OCI-LY7 (cell line): ENCODE measurements around the gene OR52H1. TPM values are rescaled to one million over a fixed set of nuclear protein-coding genes. Genes with fewer than 3 reads are reported as not detected.

Experiments used
- Bru-seq: library from RNA; stranded (reverse); fragments of 400-500 nt; gene quantifications from one replicate; lab custom pipeline; 2021; lab: Mats Ljungman, UMichigan
- BruChase-seq, 2 experiments: library from RNA; stranded (reverse); fragments of 400-500 nt; gene quantifications; one replicate each; lab custom pipeline; 2021; lab: Mats Ljungman, UMichigan
- BruUV-seq: library from RNA; stranded (reverse); fragments of 400-500 nt; replicated peaks from 2 replicates; lab custom pipeline; 2021; lab: Mats Ljungman, UMichigan
- CTCF ChIA-PET: fragments of 300-600 bp; sonication (Branson Sonifier 250); formaldehyde crosslinking; loops from one replicate; lab custom pipeline; 2022; ENCODE audit warnings: antibody characterized with exemption; ENCODE audit not compliant: unreplicated experiment; lab: Charles Lee
- POLR2A ChIA-PET: fragments of 300-600 bp; sonication (Branson Sonifier 250); formaldehyde crosslinking; loops from one replicate; lab custom pipeline; 2022; ENCODE audit warnings: antibody characterized with exemption; lab: Charles Lee
- DNase-seq: peaks from one replicate; pipeline ENCODE4 v3.0.0-alpha.2; 2015; ENCODE audit warnings: low spot score
- H2AFZ ChIP-seq: fragments of 200-600 bp; sonication (generic), shearing (Covaris generic); 2 replicates; pipeline ENCODE4 v1.6.1; 2014; ENCODE audit warnings: mild to moderate bottlenecking, antibody characterized with exemption, low read length, moderate library complexity
- H3K27ac ChIP-seq: fragments of 200-600 bp; sonication (generic); 2 replicates; pipeline ENCODE4 v1.5.1; 2014; ENCODE audit warnings: mixed run types, low read depth, mild to moderate bottlenecking, moderate library complexity, low read length, inconsistent platforms; ENCODE audit not compliant: poor library complexity, severe bottlenecking
- H3K36me3 ChIP-seq: fragments of 200-600 bp; sonication (generic); 2 replicates; pipeline ENCODE4 v1.6.1; 2014; ENCODE audit warnings: mild to moderate bottlenecking, antibody characterized with exemption, low read length, moderate library complexity, mixed read lengths; ENCODE audit not compliant: insufficient read depth
- H3K4me1 ChIP-seq: fragments of 200-600 bp; sonication (generic); 2 replicates; pipeline ENCODE4 v1.5.1; 2014; ENCODE audit warnings: mild to moderate bottlenecking, low read length; ENCODE audit not compliant: insufficient read depth, poor library complexity, severe bottlenecking
- H3K4me2 ChIP-seq: fragments of 200-600 bp; sonication (generic); 2 replicates; pipeline ENCODE4 v1.6.1; 2014; ENCODE audit warnings: mild to moderate bottlenecking, low read length
- H3K4me3 ChIP-seq: fragments of 200-600 bp; sonication (generic); 2 replicates; pipeline ENCODE4 v1.5.1; 2014; ENCODE audit warnings: mild to moderate bottlenecking, low read depth, low read length; ENCODE audit not compliant: poor library complexity, severe bottlenecking
- H3K79me2 ChIP-seq: fragments of 200-600 bp; sonication (generic); 2 replicates; pipeline ENCODE4 v1.6.1; 2016; ENCODE audit warnings: low read depth, mild to moderate bottlenecking, low read length, moderate library complexity, mixed read lengths; ENCODE audit not compliant: insufficient read depth
- H3K9me2 ChIP-seq: fragments of 200-600 bp; sonication (generic); 2 replicates; pipeline ENCODE4 v1.6.1; 2016; ENCODE audit warnings: mild to moderate bottlenecking, low read length, mixed read lengths; ENCODE audit not compliant: insufficient read depth
- H3K9me3 ChIP-seq: fragments of 200-600 bp; sonication (generic); 2 replicates; pipeline ENCODE4 v1.6.1; 2014; ENCODE audit warnings: mild to moderate bottlenecking, mixed run types, low read length, mixed read lengths
- H4K20me1 ChIP-seq: fragments of 200-600 bp; sonication (generic); 2 replicates; pipeline ENCODE4 v1.6.1; 2014; ENCODE audit warnings: mild to moderate bottlenecking, antibody characterized with exemption, low read length, moderate library complexity, mixed read lengths; ENCODE audit not compliant: insufficient read depth
- CTCF ChIP-seq: fragments of 200-600 bp; sonication (generic); conservative IDR thresholded peaks from 2 replicates; pipeline ENCODE4 v1.5.1; 2014; ENCODE audit warnings: mild to moderate bottlenecking, antibody characterized with exemption, low read length, moderate library complexity, mixed read lengths
- EZH2phosphoT487 ChIP-seq: fragments of 200-600 bp; sonication (generic); IDR thresholded peaks from 2 replicates; pipeline ENCODE4 v1.6.1; 2018; ENCODE audit warnings: low read depth, borderline replicate concordance, mild to moderate bottlenecking, mixed run types, antibody characterized with exemption, low read length, moderate library complexity, mixed read lengths
- intact Hi-C: fragments of 100-400 bp; cut with micrococcal nuclease; formaldehyde crosslinking; loops from one replicate; pipeline ENCODE4 v1.10.0; 2022; ENCODE audit not compliant: unreplicated experiment
- long read RNA-seq: library from polyadenylated mRNA; stranded (forward); transcript quantifications from one replicate; pipeline ENCODE4 v2.0.0, GENCODE V29; 2022
- total RNA-seq, 2 experiments: library from RNA; depleted of rRNA in 1 of 2; stranded (reverse); fragments of >200 nt in 1 of 2; shearing (Covaris generic) in 1 of 2; gene quantifications; 2 replicates each; pipeline ENCODE4 v1.2.3, GENCODE V29; 2014 to 2022

OR52H1 gene
- 0.60 TPM in 1 of 2 replicates, not detected in the other for total RNA-seq (2014; rRNA removed; shearing (Covaris generic))
- total RNA-seq (2022) = not detected in 2 replicates
- percentile 31 among the genes with signal in this experiment for Bru-seq, nascent RNA
- percentile 42 among the genes with signal in this experiment for BruChase-seq, experiment 1, labeled RNA remaining after a 6-hour chase
- BruChase-seq, experiment 2, labeled RNA remaining after a 2-hour chase = percentile 30 among the genes with signal in this experiment
- long read RNA-seq = 0 reads

GRCh38 chr11:5548440-5548839 lies at the start of gene OR52H1:
Gene OR52H1 (minus strand): TSS chr11:5548540. CDS start chr11:5545505, 3,035 bp downstream.
- H3K4me3 ChIP-seq = no peak within 1 kb of the TSS
- DNase-seq = no peak
- H2AFZ ChIP-seq = no peak within 1 kb of the TSS

GRCh38 chr11:5597953-5598352 lies 49.6 kb upstream of the OR52H1 start:
- ChIA-PET CTCF (no interaction called here), POLR2A (no interaction called here)

More at GRCh38 chr11:5548440-5548839, at the start of gene OR52H1:
- no peaks in the 10 kb centered on the region for H3K9me3 ChIP-seq
- H3K79me2 ChIP-seq = no peaks in the 10 kb centered on the region
- no peak within 1 kb of the TSS for H3K27ac ChIP-seq
- H3K4me1 ChIP-seq = no peaks in the 10 kb centered on the region
- TF ChIP-seq EZH2phosphoT487 = no peak
- no peak for TF ChIP-seq CTCF
- H3K36me3 ChIP-seq = no peaks in the 10 kb centered on the region
- H3K9me2 ChIP-seq = no peaks in the 10 kb centered on the region
- intact Hi-C loops = no loop called here
- CTCF ChIA-PET = no interaction called here
- H3K4me2 ChIP-seq = no peak within 1 kb of the TSS
- POLR2A ChIA-PET = no interaction called here
- H4K20me1 ChIP-seq = no peaks in the 10 kb centered on the region
- no TSS peak for BruUV-seq

More at GRCh38 chr11:5597953-5598352, 49.6 kb upstream of the OR52H1 start:
- H3K9me3 ChIP-seq = no peaks in the 10 kb centered on the region
- TF ChIP-seq EZH2phosphoT487 (no peak), CTCF (no peak)
- BruUV-seq = no TSS peak
- H2AFZ ChIP-seq = no peak overlapping the region
- intact Hi-C loops = no loop called here
- H3K36me3 ChIP-seq = no peaks in the 10 kb centered on the region
- no peak overlapping the region for H3K4me3 ChIP-seq
- H4K20me1 ChIP-seq = no peaks in the 10 kb centered on the region
- no peaks in the 10 kb centered on the region for H3K4me1 ChIP-seq
- no peak overlapping the region for H3K4me2 ChIP-seq
- no peaks in the 10 kb centered on the region for H3K79me2 ChIP-seq
- DNase-seq = no peak
- H3K9me2 ChIP-seq = no peaks in the 10 kb centered on the region
- H3K27ac ChIP-seq = no peak overlapping the region
